NCI-H526 treated with DMSO at 0.1 percent for 48 hours (cell line): ENCODE results near the gene AMZ2.

Experiments used
- DNase-seq: peaks from one replicate; lab custom pipeline; 2025; lab: John Stamatoyannopoulos, UW

The AMZ2 gene

DNA sequence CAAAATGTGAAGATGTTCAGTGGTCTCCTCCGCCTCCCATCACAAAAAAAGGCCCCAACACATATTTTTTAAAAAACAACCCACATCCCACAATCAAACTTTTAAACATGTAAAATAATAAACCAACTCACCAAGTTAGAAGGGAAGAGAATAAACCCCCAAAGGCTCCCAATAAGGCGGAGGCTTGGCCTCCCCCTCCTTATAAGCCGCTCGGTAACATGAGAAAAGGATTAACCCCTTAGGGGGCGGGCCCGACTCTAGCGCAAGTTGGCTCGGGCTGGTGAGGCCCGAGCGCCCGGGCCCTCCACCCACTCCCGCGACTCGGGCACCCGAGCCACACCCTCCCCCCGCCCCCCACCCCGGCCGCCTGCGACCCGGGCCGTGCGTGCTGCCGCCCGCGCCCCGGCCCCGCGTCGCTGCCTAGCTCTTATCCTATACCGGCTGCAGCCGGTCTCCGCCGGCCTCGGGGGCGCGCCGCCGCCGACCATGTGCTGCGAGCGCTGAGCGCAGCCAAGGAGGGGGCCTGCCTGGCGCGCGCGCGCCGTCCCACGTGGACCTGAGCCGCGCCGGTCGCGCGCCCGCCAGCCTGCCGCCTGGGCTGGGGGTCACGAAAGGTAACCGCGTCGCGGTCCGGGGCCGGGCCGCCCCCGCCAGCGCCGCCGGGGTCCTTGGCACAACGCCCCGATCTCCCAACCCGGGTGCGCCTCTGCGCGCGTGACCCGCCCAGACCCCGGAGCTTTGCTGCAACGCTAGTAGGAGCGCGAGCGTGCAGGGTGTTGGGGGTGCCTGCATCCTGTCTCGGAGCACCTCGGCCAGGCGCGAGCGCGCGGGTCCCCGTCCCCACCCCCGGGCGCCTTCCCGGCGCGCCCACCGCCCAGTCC is 43.4 kb downstream of the AMZ2 start, which contains the start of the genes ARSG and SLC16A6:
TSS of gene ARSG (plus strand) at position 541 of the 881 bp plus-strand sequence. CDS start 15,999 bp downstream, outside the sequence.
TSS of gene SLC16A6 (minus strand) at position 173 of the 881 bp plus-strand sequence. CDS start 12,807 bp downstream, outside the sequence.
- peak; percentile 71 for DNase-seq

DNA sequence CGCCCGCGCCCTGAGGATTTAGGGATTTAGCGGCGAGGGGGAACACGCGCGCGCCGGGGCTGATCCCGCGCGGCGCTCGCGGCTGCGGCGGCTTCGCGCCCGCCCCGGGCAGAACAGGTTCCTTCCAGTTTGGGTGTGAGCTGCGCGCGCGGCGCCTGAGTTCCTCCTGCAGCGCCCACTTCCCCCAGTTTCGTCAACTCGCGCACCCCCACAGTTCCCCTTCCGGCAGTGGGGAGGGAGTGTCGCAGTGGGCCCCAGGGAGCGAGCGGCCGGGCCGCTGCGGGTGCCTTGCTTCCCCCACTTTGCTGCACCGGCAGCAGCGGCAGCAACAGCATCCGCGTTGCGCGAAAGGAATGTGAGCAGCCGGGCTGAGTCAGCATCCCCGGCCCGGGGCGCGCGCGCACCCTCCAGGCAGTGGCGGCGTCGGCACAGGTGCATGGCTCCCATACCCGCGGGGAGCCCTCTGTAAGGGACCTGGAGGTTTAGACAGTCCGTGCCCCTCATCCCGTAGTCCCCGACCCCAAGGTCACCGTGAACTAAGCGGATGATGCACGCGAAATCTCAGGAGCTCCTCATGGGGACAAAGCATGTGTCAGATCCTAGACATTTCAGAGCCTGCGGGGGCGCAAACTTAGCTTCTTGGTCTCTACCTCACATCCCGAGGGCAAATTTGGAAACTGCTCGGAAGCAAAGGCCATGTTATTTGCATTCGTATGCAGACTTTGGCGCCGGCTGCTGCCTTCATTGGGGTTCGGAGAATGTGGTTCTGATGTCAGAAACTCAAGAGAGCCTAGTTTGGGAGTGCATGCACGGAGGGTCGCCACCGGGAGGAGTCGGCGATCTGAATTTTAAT is 44.2 kb downstream of the AMZ2 start:
- peak; percentile 51 for DNase-seq

DNA sequence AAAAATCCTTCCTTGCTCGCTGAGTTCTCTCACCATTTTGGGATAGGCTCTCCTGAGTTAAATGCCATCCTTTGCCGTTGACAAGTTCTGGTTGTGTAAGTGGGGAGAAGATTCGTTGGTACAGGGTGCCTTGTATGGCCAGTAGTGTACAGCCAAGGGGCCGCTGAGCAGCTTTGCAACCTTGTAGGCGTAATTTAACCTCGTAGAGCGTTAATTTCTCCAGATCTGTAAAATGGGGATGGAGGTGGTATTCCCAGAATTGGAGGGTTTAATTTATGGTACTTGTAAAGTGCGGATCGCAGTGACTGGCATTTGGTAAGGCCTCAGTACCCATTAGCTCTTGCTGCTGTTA is 44.8 kb downstream of the AMZ2 start:
- DNase-seq = peak; percentile 38

DNA sequence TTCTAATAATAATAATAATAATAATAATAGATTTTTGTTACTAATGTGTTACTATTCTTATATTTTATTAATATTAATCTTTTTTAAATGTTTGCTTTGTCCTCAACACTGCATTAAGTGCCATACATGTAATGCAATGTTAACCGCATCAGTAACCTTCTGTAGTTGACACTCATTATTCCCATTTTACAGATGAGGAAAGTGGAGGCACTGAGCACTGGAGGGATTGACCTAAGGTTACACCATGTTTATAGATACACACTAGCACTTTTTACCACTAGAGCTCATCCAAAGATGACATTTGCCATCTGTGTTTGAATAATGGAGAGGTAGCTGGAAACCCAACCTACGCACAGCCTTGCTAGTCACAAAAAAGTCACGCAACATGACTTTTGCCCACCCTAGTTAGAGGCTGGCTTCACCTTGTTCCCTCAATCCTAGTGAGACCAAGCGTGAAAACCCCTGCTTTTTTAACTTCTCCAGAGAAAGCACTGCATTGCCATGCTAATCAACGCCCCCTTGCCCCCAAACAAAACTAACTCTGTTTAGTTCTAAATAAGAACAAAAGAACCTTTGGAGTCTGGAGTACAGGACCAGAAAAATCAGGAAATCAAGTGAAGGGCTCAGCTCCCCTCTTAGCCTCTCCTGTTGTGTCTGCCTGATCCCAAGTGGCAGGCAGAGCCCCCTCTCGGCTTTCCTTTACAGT is 45.8 kb downstream of the AMZ2 start:
- no peak for DNase-seq

DNA sequence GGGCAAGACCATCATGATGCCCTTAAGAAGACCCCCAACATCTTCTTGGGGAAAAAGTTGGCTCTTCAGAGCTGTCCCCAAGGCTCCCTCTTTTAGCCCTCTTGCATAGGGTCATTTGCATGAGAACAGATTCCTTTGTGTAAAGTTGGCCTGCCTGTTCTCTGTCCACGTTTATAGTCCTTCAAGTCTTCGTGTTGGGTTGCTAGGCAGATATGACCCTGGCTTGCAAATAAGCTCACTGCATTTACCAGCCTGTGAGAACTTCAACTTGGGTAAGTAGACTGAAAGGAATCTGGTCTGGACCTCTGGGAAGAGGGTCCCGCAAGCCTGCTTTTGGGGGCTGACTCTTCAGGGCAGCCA is 46.3 kb downstream of the AMZ2 start:
- DNase-seq = peak; percentile 28

DNA sequence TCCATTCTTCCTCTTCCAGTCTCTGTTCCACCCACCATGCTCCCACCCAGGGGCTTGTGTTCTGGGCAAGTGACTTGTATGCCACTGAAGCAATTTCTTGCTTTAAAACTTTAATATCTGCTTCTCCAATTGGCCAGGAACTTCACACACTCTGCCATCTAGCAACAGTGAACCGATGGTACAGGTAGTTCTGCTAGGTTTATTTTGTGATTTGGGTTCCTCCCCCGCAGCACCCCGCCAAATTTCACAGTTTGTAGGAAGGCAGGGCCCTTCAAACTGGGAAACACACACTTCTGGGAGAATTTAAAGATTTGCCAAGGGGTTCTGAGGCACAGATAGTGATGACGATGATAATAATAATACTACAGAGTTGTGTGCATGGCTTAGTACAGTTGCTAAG is 46.8 kb downstream of the AMZ2 start:
- no peak for DNase-seq

DNA sequence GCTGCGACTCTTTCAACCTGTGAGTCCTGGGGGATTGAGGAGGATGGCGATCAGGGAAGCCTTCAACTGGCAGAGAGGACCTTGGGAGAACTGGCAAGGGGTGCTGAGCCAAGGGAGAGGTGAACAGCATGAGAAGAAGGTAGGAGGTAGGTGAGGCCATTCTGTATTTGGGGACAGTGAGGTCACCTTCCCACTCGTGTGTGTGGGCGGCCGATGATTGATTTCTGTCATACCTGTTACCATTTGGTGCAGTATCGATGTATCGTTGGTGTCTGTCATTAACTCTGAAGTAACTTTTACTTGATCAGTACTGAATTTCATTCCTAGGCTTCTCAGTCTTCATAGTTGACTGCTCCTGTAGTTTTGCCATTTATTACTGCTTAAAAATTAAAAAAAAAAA is 47.2 kb downstream of the AMZ2 start:
- DNase-seq = no peak

DNA sequence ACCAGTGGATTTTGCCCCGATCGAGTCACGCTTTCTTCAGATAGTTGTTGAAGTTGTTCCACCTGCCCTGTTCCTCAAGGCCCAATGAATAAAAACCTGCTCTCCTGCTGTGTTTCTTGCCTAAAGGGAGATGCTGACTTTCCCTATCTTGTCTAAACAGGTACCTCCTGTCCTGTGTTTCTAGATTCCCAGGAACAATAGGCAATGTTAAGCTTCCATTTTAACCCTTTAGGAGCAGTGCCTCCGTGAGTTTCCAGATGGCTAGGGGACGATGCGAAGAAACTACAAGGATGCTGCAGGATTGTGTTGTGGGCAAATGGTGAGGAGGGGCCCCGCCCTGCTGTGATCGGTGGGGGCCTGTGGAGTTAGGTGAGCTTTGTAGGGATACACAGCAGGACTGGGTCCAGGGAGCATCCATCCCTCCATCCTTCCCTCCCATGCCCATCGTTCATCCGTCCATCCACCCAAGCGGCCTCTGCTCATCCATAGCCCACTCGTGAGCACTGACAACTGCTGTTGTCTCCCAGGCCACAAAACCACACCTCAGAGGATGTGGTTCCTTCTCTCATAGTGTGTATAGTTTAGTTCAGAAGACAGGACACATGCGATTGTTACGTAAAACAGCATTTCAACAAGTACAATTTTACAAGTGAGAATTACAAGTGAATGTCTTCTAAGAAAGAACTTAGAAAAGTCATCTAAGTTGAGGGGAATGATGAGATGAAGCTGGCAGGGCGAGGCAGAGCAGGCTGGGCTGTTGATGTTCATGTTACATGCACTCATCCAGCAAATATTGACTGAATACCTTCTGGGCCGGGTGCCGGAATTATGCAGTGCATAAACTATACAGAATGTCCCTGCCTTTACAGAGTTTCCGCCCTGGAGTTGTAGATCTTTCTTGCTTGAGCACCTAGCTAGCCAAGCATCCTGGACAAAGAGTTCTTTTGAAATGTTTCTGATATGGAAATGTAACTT is 48.7 kb downstream of the AMZ2 start:
- DNase-seq = no peak

DNA sequence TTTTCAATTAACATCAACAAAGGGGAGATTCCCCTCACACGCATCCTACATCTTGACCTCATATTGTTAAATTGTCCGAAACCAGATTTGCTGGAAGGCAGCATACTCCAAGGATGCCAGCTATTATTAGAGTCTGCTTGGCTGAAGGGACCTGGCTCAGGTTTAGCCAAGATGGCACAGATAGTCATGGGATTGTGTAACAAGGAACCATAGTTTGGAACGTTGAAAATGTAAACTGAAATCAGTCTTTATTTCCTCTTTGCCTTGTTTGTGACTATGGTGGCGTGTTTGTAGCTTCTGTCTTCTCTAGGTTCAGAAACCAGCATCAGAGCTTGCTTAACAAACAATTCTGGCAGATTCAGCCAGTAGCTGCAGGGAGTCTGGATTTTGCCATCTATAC is 49.4 kb downstream of the AMZ2 start:
- no peak for DNase-seq

DNA sequence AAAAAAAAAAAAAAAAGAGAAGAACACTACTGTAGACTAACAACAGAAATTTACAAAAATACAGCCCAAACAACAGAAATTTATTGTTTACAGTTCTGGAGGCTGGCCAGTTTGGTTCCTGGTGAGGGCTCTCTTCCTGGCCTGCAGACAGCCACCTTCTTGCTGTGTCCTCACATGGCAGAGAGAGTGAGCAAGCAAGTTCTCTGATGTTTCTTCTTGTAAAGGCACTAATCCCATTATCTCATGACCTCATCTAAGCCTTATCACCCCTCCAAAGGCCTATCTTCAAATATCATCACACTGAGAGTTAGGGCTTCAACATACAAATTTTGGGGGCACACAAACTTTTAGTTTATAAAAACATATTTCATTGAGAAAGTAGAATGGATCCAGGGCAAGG is 50.8 kb downstream of the AMZ2 start:
- no peak for DNase-seq

DNA sequence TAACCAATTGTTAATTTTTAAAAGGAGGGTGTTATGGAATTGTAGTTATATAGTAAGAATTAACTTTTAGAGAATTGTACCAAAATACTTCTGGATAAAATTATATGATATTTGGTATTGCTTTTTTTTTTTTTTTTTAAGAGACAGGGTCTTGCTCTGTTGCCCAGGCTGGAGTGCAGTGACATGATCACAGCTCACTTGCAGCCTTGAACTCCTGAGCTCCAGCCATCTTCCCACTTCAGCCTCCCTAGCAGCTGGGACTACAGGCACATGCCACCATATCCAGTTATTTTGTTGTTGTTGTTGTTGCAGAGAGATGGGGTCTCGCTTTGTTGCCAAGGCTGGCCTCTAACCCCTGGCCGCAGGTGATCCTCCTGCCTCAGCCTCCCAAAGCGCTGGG is 52.0 kb downstream of the AMZ2 start:
- no peak for DNase-seq

DNA sequence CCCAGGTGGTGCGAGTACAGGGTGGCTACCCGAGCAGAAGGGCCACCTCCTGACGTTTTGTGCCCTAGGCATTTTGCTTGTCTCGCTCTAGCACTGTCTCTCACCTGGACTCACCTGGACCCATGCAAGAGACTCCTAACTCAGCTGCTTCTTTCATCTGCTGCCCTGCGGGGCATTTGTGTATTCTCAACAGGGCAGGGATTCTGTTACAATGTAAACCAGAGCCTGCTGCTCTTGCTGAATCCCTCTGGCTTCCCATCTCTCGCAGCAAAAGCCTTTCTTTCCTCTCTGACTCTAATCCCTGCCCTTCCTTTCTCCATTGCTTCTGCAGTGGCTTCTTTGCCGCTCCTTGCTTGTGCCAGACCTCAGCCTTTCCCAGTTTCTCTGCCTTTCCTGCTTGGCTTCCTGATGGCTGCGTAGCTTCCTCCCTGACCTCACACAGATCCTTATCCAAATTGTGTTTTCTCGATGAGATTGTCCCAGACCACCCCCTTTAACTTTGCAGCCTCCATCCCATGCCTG is 53.7 kb downstream of the AMZ2 start:
- peak; percentile 80 for DNase-seq

DNA sequence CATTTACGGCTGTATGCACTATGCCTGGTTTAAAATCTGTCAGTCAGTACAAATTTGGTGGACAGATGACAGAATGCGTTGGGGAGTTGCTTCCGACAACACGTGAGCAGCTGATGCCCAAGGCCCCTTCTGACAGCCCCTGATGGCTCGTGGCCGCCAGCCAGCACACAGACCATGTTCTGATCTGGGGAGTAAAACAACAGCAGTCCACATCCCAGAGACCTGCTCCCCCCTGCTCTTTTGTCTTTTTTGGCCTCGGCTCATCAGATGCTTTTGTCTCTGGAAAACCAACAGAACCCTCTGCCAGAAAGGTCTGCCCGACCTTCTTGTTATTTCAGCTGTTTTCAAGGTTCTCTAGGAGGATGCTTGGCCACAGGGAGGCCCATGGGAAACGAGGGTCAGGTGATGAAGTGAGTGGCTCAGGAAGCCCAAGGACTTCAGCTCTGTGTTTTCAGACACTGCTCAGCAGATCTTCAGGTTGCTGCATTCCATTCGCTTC is 54.3 kb downstream of the AMZ2 start:
- no peak for DNase-seq

DNA sequence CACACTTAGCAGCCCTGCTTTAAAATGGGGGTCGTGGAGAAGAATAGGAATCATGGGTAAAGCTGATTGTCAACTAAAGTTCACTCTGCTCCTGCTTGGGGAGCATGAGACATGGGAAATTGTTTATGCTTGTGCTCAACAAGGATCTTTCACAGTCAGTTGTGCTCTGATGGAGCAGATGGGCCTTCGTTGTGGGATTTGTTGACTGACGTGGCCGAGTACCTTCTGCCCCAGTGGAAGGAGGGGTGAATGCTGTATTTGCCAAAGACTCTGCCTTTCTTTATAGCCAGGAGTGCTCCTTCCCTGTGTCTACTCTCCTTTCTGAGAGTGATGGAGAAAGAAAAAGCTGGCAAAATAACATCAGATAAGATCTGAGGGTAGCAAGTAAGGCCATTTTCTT is 54.8 kb downstream of the AMZ2 start:
- no peak for DNase-seq

DNA sequence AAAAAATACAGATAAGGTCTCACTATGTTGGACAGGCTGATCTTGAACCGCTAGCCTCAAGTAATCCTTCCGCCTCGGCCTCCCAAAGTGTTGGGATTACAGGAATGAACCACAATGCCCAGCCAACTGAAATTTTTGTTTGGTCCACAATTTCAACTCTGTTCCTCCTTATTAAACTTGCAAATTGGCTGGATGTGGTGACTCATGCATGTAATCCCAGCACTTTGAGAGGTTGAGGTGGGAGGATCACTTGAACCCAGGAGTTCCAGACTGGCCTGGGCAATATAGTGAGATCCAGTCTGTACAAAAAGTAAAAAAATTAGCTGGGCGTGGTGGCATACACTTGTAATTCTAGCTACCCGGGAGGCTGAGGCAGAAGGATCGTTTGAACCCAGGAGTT is 56.9 kb downstream of the AMZ2 start:
- no peak for DNase-seq

DNA sequence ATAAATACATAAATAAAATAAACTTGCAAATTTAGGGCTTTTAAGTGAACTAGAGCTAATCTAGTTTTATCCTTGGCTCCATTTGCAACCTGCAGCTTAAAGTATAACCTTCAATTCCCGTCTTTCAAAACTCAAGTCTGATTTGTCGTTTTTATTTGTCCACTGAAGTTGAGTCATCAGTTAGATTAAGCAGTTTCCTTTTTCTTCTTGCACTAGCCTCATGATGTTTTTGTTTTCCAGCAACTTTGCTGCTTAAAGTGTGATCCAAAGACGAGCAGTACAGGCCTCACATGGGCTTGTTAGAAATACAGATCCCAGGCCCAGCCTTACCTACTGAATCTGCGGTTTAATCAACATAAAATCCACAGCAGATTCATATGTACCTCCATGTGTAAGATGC is 57.3 kb downstream of the AMZ2 start:
- DNase-seq = no peak
